Measurements from ENCODE around the gene KRTAP12-2.
"Not testable (repeated sequence)": the region's sequence is repeated elsewhere in the genome, so short reads cannot be mapped to it uniquely, and the experiment has no call there.

KRTAP12-2 gene

GRCh38 chr21:44649521-44650100 is 17.1 kb downstream of the KRTAP12-2 start:
- DNase-seq, result no peak

GRCh38 chr21:44648557-44649311 is 18.0 kb downstream of the KRTAP12-2 start:
- DNase-seq, result no peak

GRCh38 chr21:44647222-44647552 is 19.5 kb downstream of the KRTAP12-2 start:
- DNase-seq, result peak; percentile 12

GRCh38 chr21:44646366-44647221 is 20.1 kb downstream of the KRTAP12-2 start, which contains the start of gene KRTAP10-11:
Gene KRTAP10-11 (plus strand): TSS chr21:44646414. CDS start chr21:44646459, 45 bp downstream.
- DNase-seq, result not testable (repeated sequence)

GRCh38 chr21:44644878-44645277 is 21.8 kb downstream of the KRTAP12-2 start:
- DNase-seq, result no peak

- DNase-seq, result no peak
Measured at GRCh38 chr21:44643741-44644310, 22.9 kb downstream of the KRTAP12-2 start.

GRCh38 chr21:44640761-44641160 is 26.0 kb downstream of the KRTAP12-2 start:
- DNase-seq, result no peak

- DNase-seq, result no peak
Measured at GRCh38 chr21:44639331-44639655, 27.4 kb downstream of the KRTAP12-2 start.

- DNase-seq, result not testable (repeated sequence)
Measured at GRCh38 chr21:44638506-44639330, 28.0 kb downstream of the KRTAP12-2 start.

GRCh38 chr21:44637851-44638348 is 28.8 kb downstream of the KRTAP12-2 start:
- DNase-seq, result not testable (repeated sequence)

GRCh38 chr21:44637018-44637850 is 29.5 kb downstream of the KRTAP12-2 start, which contains the start of gene KRTAP10-10:
Gene KRTAP10-10 (plus strand): TSS chr21:44637356. CDS start chr21:44637418, 62 bp downstream.
- DNase-seq, result no peak

- DNase-seq, result no peak
Measured at GRCh38 chr21:44636209-44637017, 30.3 kb downstream of the KRTAP12-2 start.

- no peak for DNase-seq
Measured at GRCh38 chr21:44632067-44632466, 34.7 kb downstream of the KRTAP12-2 start.

- DNase-seq, result no peak
Measured at GRCh38 chr21:44630440-44630839, 36.3 kb downstream of the KRTAP12-2 start.

GRCh38 chr21:44628707-44629391 is 37.9 kb downstream of the KRTAP12-2 start:
- DNase-seq, result no peak

- DNase-seq, result not testable (repeated sequence)
Measured at GRCh38 chr21:44627831-44628233, 38.9 kb downstream of the KRTAP12-2 start.

- not testable (repeated sequence) for DNase-seq
Measured at GRCh38 chr21:44627181-44627822, 39.4 kb downstream of the KRTAP12-2 start.

- DNase-seq, result no peak
Measured at GRCh38 chr21:44626673-44627143, 40.0 kb downstream of the KRTAP12-2 start, which contains the start of gene KRTAP10-9. Gene KRTAP10-9 (plus strand): TSS chr21:44627093. CDS start chr21:44627172, 79 bp downstream.

GRCh38 chr21:44626262-44626661 is 40.5 kb downstream of the KRTAP12-2 start:
- no peak for DNase-seq

Measured in NCI-H1092 (cell line).